Measurements from ENCODE around the gene GTF2F2. TPM values are rescaled to one million over a fixed set of nuclear protein-coding genes. Genes with fewer than 3 reads are reported as not detected.

Gene GTF2F2
- total RNA-seq, 2 donors from 2014 or later: 12.2 to 16.2 TPM

DNA sequence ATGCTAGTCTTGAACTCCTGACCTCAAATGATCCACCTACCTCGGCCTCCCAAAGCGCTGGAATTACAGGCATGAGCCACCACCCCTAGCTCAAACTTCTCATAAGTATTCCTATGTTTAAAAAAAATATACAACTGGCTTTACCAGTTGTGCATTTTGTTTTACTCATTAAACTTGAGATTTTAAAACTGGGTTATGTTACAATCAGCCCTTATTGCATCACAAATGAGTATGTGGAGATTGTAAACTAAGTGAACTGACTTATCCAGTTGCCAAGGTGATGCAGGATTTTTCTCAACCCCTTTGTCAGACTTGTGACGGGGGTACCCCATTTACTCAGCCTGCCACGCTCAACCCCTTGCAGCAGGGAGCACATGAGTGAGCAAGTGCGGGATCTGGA lies 14.4 kb upstream of the GTF2F2 start:
- no peaks in the 10 kb centered on the region for H3K36me3 Mint-ChIP-seq (ENCODE audit: low read depth)
- H3K27ac Mint-ChIP-seq: no peak overlapping the region
- H3K27me3 Mint-ChIP-seq: peaks cover 16% of the 10 kb centered on the region
- H3K4me3 Mint-ChIP-seq: no peak overlapping the region
- no peak for DNase-seq
- H3K9me3 ChIP-seq (ENCODE audit: control insufficient read depth, low read length, poor library complexity, severe bottlenecking): no peaks in the 10 kb centered on the region
- no peaks in the 10 kb centered on the region for H3K4me1 Mint-ChIP-seq
- no peak for ATAC-seq

DNA sequence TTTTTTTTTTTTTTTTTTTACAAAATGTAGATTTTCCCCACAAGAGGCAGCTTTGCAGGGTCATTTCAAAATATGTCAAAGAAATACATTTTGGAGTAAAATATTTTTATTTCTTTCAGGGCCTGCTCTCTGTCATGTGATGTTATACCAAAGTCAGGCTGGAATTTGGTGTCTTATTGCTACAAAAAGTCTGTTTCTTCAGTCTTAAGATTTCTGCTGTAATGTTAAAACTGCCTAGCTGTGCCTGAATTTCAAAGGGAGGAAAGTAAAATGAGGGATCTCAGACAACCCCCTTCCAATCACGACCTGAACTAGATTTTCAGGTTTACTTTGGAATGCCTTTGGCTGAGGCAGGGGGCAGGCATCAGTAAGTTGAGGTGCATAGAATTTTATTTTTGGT lies 12.8 kb upstream of the GTF2F2 start:
- Mint-ChIP-seq H3K4me3 (no peak overlapping the region), H3K27me3 (peaks cover 16% of the 10 kb centered on the region), H3K4me1 (no peaks in the 10 kb centered on the region), H3K36me3 (ENCODE audit: low read depth) (no peaks in the 10 kb centered on the region), H3K27ac (no peak overlapping the region)
- DNase-seq (no peak), ATAC-seq (no peak)
- H3K9me3 ChIP-seq (ENCODE audit: control insufficient read depth, low read length, poor library complexity, severe bottlenecking): no peaks in the 10 kb centered on the region

DNA sequence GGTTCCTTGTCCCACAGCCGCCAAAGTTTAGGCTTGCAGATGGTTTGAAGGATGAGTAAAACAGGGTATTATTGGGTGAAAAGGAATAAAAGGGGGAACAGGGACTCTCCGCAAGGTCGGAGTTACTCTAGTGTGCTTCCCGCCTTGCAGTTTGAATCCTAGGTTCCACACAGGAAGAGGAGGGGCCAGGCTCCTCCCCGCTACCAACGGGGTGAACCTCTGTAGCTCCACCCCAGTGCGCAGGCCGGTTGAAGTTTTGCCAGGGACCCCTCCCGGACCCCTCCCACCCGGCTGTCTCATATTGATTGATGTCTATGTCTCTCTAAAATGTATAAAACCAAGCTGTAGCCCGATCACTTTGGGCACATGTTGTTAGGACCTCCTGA lies 11.6 kb upstream of the GTF2F2 start:
- Mint-ChIP-seq H3K27me3 (peaks cover 16% of the 10 kb centered on the region), H3K27ac (peak overlapping the region; percentile 4), H3K4me1 (no peaks in the 10 kb centered on the region), H3K4me3 (no peak overlapping the region), H3K36me3 (ENCODE audit: low read depth) (peaks cover 2% of the 10 kb centered on the region)
- ATAC-seq: peak; percentile 35
- no peak for DNase-seq
- H3K9me3 ChIP-seq (ENCODE audit: control insufficient read depth, low read length, poor library complexity, severe bottlenecking): no peaks in the 10 kb centered on the region

DNA sequence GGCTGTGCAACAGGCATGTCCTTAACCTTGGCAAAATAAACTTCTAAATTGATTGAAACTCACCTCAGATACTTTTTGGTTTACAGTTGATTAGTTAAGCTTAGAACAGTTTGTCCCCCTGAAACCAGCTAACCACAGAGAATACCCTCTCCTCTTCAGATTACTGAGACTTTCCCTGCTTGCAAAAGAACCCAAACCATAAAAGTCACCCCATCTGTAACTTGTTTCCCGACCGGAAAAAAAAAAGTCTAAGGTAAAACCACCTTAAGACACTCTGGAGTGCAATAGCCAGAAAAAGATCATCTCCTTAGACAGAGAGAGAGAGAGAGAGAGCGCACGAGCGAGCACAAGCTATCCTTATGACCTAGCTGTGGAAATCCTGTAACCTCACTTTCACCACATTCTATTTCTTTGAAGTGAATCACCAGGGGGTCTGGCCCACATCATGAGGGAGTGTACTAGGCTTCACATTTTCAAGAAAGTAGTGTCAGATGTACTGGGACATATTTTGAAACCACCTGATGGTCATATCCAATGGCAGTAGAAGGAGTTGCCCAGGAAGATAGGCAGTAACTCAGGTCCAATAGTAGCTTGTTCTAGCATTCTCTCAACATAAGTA lies 11.1 kb upstream of the GTF2F2 start:
- ATAC-seq: peak; percentile 30
- peak overlapping the region; percentile 4 for H3K27ac Mint-ChIP-seq
- no peak overlapping the region for H3K4me3 Mint-ChIP-seq
- H3K36me3 Mint-ChIP-seq (ENCODE audit: low read depth): peaks cover 2% of the 10 kb centered on the region
- no peaks in the 10 kb centered on the region for H3K9me3 ChIP-seq (ENCODE audit: control insufficient read depth, low read length, poor library complexity, severe bottlenecking)
- no peak for DNase-seq
- no peaks in the 10 kb centered on the region for H3K4me1 Mint-ChIP-seq
- peaks cover 13% of the 10 kb centered on the region for H3K27me3 Mint-ChIP-seq

DNA sequence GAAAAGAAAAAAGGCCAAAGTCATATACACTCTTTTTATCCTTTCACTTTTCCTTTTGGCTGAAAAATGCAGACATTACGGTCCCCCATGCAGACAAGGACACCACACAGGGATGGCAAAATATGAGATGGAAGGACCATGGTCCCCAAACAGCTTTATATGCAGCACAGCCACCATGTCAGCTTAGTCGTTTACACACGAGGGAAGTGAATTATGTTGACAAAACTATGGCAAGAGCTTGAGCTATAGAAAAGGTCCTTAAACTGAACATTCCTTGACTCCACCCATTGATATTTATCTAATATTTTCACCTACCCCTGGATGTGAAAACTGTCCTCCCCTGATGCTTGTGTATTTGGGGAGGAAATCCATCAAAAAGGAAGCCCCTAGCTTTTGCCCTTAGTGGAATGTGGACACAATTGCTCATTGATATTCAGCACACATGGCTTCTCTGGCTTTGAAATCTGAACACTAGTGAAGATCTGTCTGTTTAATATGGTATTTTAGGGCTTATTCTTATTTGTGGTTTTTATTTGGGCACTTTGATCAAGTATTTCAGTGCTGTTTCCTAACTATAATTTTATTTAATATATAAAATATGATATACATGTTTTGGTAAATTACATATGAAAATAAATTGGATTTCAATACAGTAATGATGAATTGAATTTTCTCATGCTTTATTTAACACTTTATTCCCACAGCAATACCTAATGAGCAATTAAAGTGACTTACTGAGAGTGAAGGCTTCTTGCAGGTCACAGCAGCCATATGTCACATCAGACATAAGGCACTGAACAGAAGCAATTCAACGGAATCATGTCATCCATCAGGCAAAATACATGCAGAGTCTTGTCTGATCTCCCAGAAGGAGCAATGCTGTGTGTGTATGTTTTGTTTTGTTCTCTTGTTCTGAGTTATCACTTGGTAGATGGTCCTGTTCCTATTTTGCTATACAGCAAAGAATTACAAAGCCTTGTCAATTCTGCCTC lies 6.8 kb upstream of the GTF2F2 start:
- Mint-ChIP-seq H3K4me1 (peaks cover 6% of the 10 kb centered on the region), H3K27ac (no peak overlapping the region), H3K4me3 (no peak overlapping the region), H3K36me3 (ENCODE audit: low read depth) (peaks cover 2% of the 10 kb centered on the region), H3K27me3 (no peaks in the 10 kb centered on the region)
- no peak for ATAC-seq
- no peak for DNase-seq
- no peaks in the 10 kb centered on the region for H3K9me3 ChIP-seq (ENCODE audit: control insufficient read depth, low read length, poor library complexity, severe bottlenecking)

DNA sequence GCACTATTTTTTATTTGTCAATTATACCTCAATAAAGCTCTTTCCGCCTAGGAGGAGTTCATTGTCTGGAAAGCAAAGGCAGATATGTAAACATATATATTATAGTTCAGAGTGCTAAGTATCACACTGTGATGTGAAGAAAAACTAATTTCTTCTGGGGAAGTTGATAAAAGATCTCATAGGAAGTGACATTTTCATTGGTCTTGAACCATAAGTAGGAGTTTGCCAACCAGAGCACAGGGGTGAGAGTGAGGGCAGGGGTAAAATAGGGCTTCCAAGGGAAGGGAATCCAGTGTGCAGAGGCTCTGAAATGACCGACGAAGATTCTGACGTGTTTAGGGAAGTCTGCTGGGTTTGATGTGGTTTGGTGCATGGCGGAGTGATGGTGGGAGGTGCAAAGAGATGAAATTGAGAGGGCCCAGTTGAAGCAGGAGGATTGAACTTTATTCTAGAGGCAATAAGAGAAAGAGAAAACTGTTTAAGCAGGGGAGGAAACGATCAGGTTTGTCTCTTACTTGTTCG lies 780 bp upstream of the GTF2F2 start:
- Mint-ChIP-seq H3K27ac (no peak overlapping the region), H3K27me3 (no peaks in the 10 kb centered on the region)
- ATAC-seq: peak; percentile 89

DNA sequence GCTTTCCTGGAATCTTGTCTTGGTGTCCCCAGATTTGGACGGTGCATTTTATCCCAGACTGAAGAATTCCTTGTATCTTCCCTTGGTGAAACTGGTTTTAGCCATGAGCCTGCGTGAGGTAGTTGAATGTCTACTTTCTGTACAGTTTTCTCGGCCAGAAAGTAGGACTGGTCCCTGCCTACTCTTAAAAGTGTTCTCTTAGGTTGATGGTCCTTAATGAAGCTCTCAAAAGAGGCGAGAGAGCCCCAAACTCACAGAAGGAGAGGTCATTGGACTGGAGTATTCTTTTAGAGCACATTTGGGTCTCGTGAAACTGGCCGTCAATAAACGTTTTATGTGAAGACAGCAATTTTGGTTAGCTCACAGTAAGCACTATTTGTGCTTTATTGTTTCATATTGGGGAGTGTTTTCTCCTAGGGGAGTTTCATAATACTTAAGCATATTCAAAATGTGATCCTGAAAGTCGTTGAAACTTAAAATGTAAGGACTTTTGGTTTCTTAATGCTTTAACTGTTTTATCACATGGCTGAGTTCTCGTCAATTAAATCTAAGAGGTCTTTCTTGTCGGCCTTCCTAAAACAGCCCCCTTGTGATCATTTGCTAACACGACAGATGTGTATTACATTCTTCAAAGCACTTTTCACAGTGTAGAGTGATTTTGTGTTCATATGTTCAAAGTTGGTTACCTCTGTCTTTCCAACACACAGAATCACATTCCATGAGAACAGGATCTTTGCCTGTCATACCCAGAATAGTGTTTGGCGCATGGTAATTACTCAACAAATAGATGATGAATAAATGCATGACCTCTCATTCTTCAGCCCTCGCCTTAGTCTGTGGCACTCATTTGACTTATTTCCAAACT lies 889 bp downstream of the GTF2F2 start:
- no peaks in the 10 kb centered on the region for H3K9me3 ChIP-seq (ENCODE audit: control insufficient read depth, low read length, poor library complexity, severe bottlenecking)
- DNase-seq: no peak
- no peaks in the 10 kb centered on the region for H3K27me3 Mint-ChIP-seq
- H3K4me1 Mint-ChIP-seq: peaks cover 21% of the 10 kb centered on the region
- H3K4me3 Mint-ChIP-seq: no peak overlapping the region
- H3K36me3 Mint-ChIP-seq (ENCODE audit: low read depth): peaks cover 2% of the 10 kb centered on the region
- no peak overlapping the region for H3K27ac Mint-ChIP-seq
- no peak for ATAC-seq

More for the DNA sequence above, 780 bp upstream of the GTF2F2 start:
- H3K9me3 ChIP-seq (ENCODE audit: control insufficient read depth, low read length, poor library complexity, severe bottlenecking): no peaks in the 10 kb centered on the region
- H3K4me3 Mint-ChIP-seq: no peak overlapping the region
- DNase-seq: peak; percentile 36 to 52 (median 48)
- H3K36me3 Mint-ChIP-seq (ENCODE audit: low read depth): no peaks in the 10 kb centered on the region
- H3K4me1 Mint-ChIP-seq: peaks cover 12% of the 10 kb centered on the region

DNA sequence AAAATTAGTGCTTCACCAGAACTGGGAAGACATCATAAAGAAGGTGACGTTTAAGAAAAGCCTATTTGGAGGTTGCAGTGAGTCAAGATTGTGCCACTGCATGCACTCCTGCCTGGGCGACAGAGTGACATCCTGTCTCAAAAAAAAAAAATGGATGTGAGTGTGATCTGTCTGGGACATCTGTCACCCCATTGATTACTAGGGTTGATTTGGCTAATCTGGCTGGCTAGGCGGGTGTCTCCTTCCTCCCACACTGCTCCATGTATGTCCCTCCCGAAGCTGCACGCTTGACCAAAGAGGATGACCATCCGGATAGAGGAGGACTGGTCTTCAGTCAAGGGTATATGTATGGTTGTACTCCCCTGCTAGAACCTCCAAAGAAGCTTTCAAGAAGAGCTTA lies 2.6 kb downstream of the GTF2F2 start:
- no peak overlapping the region for H3K27ac Mint-ChIP-seq
- H3K4me3 Mint-ChIP-seq: no peak overlapping the region
- ATAC-seq (no peak), DNase-seq (no peak)
- no peaks in the 10 kb centered on the region for H3K27me3 Mint-ChIP-seq
- no peaks in the 10 kb centered on the region for H3K9me3 ChIP-seq (ENCODE audit: control insufficient read depth, low read length, poor library complexity, severe bottlenecking)
- H3K36me3 Mint-ChIP-seq (ENCODE audit: low read depth): peaks cover 2% of the 10 kb centered on the region
- peaks cover 19% of the 10 kb centered on the region for H3K4me1 Mint-ChIP-seq

DNA sequence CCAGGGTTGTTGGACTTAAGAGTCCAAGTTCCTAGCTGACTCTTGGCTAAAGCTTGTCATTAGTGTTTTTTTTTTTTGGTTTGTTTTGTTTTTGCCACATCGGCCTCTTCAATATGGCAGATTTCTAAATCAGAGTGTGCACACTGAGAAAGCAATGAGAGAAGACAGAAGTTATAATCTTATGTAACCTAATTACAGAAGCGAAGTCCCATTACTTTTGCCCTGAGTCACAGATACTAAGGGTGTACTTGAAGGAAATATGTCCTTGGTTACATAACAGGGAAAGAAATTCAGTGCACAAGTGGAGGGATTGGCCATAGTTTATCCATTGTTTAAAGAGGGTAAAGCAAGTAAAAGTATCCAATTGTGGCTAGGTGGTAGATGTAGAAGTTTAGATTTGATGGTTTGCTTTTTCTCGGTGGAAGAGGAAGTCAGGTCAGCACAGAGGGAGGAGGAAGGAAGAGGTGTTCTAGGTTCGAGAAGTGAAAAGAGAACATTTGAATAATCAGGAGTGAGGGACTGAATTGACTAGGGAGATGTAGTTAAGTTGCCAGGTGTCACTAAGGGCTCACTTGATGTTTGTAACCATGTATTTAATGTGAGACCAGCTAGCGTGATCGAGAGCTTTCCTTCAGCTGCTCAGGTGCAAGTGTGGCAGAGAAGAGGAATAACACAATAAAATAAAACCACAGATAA lies 12.2 kb downstream of the GTF2F2 start:
- peaks cover 12% of the 10 kb centered on the region for H3K4me1 Mint-ChIP-seq
- no peaks in the 10 kb centered on the region for H3K9me3 ChIP-seq (ENCODE audit: control insufficient read depth, low read length, poor library complexity, severe bottlenecking)
- ATAC-seq (no peak), DNase-seq (no peak)
- H3K27me3 Mint-ChIP-seq: no peaks in the 10 kb centered on the region
- no peak overlapping the region for H3K4me3 Mint-ChIP-seq
- H3K36me3 Mint-ChIP-seq (ENCODE audit: low read depth): peaks cover 3% of the 10 kb centered on the region
- H3K27ac Mint-ChIP-seq: no peak overlapping the region

DNA sequence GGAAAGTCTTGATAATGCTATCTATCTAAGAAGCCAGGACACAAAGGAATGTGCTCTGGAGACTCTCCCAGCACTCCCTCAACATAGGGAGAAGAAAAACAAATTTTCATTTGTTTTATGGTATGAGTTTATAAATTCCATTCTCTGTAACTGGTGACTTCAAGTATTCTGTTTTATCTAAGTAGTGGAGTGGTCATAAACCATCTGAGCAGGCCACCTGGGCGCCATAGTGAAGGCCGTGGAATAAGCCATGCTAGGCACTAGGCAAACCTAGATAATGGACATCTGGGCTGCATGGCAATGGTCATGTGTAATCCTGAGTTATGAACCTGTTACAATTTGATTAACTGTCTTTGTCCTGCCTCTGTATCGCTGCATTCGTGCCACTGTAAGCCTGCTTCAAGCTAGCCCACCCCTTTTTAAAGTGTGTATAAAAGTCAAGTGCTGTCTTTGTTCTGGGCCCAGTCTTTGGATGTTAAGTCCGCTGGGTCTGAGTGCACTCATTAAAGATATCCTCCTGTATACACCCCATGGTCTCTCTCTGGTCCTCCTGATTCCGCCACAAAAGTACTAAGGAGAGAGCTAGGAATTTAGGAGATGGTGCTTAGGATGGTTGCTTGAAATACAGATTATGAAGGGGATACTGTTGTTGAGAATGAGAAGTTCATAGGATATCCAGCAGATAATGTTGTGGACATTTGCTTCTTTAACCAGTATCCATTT lies 13.2 kb downstream of the GTF2F2 start:
- no peaks in the 10 kb centered on the region for H3K27me3 Mint-ChIP-seq
- no peak overlapping the region for H3K4me3 Mint-ChIP-seq
- peaks cover 16% of the 10 kb centered on the region for H3K4me1 Mint-ChIP-seq

DNA sequence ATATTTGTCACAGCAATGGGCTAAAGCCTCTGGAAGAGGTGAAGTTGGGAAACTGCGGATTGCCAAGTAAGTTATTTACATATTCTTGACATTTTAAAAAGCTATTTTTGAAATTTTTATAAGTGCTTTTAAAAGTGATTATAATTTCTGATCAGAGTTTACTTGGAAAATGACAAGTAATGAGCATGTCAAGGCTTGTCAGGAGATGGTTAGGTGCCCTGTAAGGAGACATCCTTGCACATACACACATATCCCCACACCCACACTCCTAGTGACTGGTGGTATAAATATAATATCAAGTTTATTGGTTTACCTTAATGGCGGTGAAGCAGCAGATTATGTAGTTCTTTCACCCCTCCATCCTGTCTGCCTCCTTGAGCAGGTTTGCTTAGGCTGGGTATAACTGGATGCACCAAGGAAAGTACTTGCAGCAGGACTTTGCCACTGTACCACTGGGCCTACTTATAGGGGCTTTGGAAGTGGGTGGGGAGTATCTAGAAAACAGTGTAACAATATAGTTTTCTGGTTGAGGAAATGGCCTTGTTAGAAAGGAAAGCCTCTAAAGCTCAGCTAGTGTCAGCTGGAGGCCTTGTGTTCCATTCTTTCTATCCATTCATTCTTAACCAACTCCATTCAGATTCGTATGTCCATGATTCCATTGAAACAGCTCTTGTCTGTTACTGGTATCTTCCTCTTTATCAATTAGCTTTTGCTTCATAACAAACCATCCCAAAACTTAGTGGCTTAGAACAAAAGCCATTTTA lies 16.6 kb downstream of the GTF2F2 start:
- Mint-ChIP-seq H3K4me1 (peaks cover 8% of the 10 kb centered on the region), H3K36me3 (ENCODE audit: low read depth) (peaks cover 13% of the 10 kb centered on the region), H3K27ac (no peak overlapping the region), H3K27me3 (no peaks in the 10 kb centered on the region), H3K4me3 (no peak overlapping the region)
- H3K9me3 ChIP-seq (ENCODE audit: control insufficient read depth, low read length, poor library complexity, severe bottlenecking): no peaks in the 10 kb centered on the region
- ATAC-seq (no peak), DNase-seq (no peak)

More for the DNA sequence above, 13.2 kb downstream of the GTF2F2 start:
- no peaks in the 10 kb centered on the region for H3K9me3 ChIP-seq (ENCODE audit: control insufficient read depth, low read length, poor library complexity, severe bottlenecking)
- no peak overlapping the region for H3K27ac Mint-ChIP-seq
- DNase-seq: no peak
- no peak for ATAC-seq
- peaks cover 10% of the 10 kb centered on the region for H3K36me3 Mint-ChIP-seq (ENCODE audit: low read depth)

Measured in T-helper 17 cell (primary cell).